Activated CD4-positive, alpha-beta T cell treated with anti-CD3 and anti-CD28 coated beads, Interleukin-2, Interleukin-6, amounts not matched to agents 100 ng/mL and 50 ng/mL, durations not matched to agents 16 hours and 8 hours (primary cell): ENCODE measurements around the gene CR1.
A peak's percentile ranks its signal among the peaks of the same experiment; 100 is the strongest.
"Not testable (repeated sequence)": the region's sequence is repeated elsewhere in the genome, so short reads cannot be mapped to it uniquely, and the experiment has no call there.

Experiments
- DNase-seq: peaks from one replicate; pipeline ENCODE4 v3.0.0-alpha.2; 2020

The CR1 gene

GRCh38 chr1:207646171-207646570 lies 150.2 kb downstream of the CR1 start:
- no peak for DNase-seq

GRCh38 chr1:207646944-207647579 lies 151.1 kb downstream of the CR1 start:
- no peak for DNase-seq

DNA sequence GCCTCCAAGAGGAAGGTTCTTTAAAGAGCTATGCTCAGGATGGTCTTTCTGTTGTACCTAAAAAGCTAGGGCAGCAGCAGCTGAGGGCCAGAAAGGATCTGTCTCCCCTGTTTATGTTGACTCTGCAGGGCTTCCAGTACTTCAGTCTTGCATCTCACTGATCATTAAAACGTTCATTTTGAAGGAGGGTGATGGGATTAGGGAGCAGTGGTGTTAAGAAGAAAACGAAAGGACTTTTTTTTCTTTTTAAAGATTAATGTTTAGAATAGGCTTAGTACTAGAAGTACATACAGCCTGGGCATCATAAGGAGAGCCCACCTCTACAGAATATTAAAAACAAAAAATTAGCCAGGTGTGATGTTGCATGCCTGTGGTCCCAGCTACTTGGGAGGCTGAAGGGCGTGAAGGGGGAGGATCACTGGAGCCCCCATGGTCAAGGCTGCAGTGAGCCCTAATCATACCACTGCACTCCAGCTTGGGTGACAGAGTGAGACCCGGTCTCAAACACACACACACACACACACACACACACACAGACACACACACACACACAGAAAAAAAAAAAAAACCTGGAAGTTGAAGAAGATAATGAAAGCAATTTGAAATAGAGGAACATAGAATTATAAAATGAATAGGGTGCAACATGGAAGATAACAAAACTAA lies 151.8 kb downstream of the CR1 start:
- DNase-seq: no peak

DNA sequence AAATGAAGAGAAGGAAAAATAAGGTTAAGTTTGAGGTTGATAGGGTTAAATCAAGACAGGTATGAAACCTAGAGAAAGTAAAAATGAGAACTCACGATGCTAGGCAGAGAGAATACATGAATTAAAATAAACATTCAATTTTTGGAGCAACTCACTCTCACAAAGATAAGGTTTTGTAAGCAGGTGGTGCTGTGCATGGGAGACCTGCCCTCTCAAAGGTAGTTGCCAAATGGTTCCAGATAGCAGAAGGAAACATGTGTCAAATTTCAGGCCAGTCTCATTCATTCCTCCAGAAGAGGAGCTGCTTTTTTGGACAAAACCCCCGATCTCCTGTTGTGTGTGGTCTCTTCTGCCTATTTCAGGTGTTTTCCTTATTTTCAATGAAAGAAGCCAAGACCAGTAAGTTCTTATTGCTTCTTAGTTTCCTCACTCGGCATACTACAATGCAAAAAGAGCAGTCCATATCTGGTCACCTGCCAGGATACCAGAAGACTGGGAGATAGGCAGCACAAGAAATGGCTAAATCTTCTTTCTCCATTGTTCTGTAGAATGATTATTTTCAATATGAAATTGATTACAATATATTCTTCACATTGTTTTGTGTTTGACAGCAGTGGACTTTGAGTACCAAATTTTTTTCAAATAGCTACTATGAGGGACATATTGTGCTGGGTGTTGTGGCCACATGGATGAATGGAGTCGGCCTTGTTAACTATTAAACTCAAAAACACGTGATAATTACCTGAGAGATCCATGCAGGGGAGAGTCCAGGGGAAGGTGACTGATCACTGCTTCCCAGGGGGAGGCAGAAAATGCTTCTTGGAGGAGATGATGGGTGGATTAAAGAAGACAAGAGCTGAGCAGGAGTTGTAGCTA lies 152.6 kb downstream of the CR1 start:
- no peak for DNase-seq

DNA sequence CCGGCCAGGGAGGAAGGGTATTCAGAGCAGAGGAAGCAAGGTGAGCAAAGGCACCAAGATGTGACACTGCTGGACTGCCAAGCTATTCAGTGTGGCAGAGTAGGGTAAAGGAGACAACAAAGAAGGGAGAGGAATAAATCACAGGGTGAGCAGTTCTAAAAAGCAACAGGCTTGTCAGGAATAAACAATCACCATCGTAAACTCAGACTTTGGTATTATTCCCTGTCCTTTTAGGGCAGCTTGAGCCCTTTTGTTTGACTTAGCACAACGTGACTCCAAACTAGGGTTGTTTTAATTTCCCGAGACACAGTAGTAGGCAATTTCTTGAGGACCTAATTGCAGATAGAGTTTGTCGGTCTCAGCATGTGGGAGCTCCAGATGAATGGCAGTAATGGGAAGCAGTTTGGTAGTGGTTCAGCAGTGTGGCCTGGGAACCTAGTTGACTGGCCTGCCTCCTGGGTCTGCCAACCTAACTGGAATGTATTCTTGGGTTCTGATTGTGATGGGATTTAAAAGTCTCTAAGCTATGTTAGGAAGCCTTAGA lies 153.3 kb downstream of the CR1 start:
- no peak for DNase-seq

- DNase-seq: no peak
Measured at GRCh38 chr1:207649865-207650580, 154.1 kb downstream of the CR1 start.

DNA sequence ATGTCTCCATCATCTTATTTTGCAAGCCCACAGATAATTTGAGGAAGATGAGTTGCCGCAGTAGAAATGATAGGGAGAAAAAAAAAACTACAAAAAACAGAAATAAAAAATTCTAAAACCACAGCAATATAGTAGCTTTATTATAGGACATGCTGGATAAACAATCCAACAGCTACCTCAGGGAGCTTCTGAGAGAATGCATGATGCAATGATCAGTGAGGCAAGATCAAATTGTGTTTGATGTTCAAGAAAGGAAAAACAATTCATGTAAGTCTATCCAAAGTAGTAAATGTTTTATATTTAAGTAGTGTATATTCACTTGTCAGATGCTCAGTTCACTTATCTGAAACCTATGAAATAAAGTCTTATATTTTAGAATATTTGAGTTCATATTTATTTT lies 155.6 kb downstream of the CR1 start:
- DNase-seq: no peak

GRCh38 chr1:207654320-207654719 lies 158.4 kb downstream of the CR1 start:
- DNase-seq: no peak

DNA sequence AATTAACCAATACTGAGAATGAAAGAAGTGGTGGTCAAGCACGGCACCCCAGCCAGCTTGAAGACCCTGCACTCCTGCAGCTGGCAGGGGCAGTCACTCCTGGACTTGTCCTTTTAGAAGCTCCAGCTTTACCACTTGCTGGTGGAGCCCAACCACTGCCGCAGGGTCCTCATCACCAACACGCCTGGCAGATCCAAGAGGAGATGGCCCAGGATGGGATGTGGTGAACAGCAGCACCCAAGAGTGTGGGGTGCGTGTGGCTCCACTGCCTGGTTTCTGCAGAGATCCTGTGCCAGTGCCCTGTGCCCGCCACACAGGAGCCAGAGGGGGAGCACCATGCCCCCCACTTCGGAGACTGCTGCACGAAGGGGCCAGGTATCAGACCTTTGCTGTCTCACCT lies 162.5 kb downstream of the CR1 start:
- no peak for DNase-seq

DNA sequence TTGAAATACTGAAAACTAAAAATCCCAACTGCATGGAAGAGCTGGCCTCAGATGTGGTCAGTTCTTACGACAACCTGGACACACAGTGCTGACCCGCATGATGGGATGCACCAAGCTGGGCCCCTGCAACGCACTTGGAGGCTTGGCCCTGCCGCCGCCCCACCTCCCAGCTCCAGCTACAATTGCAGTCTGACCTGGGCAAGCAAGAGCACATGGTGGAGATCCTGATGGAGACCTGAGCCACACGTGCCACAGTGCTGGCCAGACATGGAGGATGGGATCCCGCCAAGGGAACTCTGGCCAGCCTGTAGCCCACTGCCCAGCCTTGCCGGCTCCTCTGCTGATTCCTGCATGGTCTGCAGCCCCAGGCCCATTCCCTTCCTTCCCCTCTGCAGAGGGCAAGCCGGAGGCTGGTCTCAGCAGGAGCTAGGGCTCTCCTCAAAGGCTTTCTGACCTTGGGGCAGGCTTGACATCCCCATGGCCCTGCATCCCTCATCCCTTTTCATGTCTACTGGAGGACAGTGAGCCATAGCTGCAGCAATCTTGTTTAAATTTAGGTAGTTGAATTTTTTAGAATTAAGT lies 163.0 kb downstream of the CR1 start:
- DNase-seq: no peak

DNA sequence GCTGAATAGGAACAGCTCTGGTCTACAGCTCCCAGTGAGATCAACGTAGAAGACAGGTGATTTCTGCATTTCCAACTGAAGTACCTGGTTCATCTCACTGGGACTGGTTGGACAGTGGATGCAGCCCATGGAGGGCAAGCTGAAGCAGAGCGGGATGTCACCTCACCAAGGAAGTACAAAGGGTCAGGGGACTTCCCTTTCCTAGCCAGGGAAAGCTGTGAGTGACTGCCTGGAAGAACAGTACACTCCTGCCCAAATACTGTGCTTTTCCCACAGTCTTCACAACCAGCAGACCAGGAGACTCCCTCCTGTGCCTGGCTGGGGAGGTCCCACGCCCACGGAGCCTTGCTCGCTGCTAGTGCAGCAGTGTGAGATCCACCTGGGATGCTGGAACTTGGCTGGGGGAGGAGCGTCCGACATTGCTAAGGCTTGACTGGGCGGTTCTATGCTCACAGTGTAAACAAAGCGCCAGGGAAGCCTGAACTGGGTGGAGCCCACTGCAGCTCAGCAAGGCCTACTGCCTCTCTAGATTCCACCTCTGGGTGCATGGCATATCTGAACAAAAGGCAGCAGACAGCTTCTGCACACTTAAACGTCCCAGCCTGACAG lies 163.7 kb downstream of the CR1 start:
- no peak for DNase-seq

GRCh38 chr1:207661420-207661819 lies 165.5 kb downstream of the CR1 start:
- not testable (repeated sequence) for DNase-seq

DNA sequence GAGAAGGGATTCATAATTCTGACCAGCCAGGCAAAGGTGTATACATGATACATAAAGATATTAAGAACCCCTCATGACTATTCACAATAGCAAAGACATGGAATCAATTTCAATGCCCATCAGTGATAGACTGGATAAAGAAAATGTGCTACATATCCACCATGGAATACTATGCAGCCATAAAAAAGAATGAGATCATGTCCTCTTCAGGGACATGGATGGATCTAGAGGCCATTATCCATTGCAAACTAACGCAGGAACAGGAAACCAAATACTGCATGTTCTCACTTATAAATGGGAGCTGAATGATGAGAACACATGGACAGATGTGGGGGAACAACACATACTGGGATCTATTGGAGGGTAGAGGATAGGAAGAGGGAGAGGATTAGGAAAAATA lies 170.4 kb downstream of the CR1 start:
- no peak for DNase-seq

- no peak for DNase-seq
Measured at GRCh38 chr1:207669528-207670009, 173.6 kb downstream of the CR1 start.

DNA sequence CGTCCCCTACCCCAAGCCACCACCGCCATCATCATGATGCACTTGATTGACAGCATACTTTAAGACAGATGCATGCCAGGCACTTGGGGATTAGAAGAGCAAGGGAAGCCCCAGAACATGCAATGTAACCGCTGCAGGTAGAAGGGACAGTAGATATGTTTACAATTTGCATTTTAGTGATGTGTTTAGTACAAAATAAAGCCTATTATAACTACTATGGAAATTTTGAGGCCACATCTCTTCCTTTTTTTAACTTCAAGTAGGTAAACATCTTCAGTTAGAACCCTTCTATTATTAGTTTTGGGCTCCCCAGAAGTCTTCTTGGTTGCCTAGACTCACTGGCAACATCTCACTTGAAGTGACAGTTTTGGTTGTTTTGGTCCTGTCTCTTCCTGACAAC lies 174.2 kb downstream of the CR1 start:
- no peak for DNase-seq

GRCh38 chr1:207670997-207671396 lies 175.0 kb downstream of the CR1 start:
- DNase-seq: no peak

DNA sequence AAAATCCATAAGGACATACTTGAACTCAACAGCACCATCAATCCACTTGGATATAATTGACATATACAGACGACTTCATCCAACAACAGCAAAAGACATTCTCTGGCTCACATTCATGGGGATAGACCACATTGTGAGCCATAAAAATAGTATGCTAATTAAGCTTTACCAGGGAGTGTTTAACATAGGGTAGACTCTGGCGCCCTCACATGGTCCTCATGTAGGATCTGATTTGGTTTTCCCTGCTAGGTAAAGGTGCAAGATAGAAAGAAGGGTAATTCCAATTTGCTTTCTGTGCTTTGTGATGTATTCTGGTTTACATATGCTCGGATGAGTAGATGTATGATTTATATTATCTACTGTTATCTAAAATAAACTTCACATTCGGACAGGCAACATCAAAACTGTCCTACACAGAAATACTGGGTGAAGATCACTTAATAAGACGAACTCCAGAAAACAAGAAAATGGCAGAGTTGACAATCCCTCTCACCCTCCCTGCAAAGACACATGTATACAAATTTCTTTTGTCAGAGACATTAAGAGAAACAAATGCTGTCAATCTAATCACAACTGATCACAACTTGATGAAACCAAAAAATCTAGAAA lies 176.7 kb downstream of the CR1 start:
- DNase-seq: peak; percentile 20

- DNase-seq: no peak
Measured at GRCh38 chr1:207673399-207673798, 177.4 kb downstream of the CR1 start.

DNA sequence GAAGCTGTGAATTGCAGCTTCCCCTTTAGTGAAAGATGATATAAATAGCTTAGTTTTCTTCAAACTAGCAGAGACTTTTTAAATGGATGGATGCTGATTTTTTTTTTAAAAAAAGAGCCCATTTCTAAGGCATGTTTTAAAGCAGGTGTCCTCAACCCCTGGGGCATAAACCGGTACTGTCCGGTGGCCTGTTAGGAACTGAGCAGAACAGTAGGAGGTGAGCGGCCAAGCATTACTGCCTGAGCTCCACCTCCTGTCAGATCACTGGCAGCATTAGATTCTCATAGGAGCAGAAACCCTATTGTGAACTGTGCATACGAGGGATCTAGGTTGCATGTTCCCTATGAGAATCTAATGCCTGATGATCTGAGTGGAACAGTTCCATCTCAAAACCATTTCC lies 180.2 kb downstream of the CR1 start:
- no peak for DNase-seq

GRCh38 chr1:207680590-207681388 lies 184.8 kb downstream of the CR1 start:
- DNase-seq: not testable (repeated sequence)
